HG02798 (cell line): ENCODE results near the gene ATP6V1E1.

Experiments
- ATAC-seq: cut with Tn5 transposase; IDR thresholded peaks from one replicate; pipeline ENCODE4 v1.9.1; 2021; ENCODE audit warnings: mild to moderate bottlenecking; ENCODE audit not compliant: unreplicated experiment, poor library complexity

The ATP6V1E1 gene

GRCh38 chr22:17549655-17550054 is 78.9 kb downstream of the ATP6V1E1 start:
- no peak for ATAC-seq

GRCh38 chr22:17549183-17549582 is 79.4 kb downstream of the ATP6V1E1 start:
- no peak for ATAC-seq

- no peak for ATAC-seq
Measured at GRCh38 chr22:17548756-17549035, 79.9 kb downstream of the ATP6V1E1 start.

- ATAC-seq, result no peak
Measured at GRCh38 chr22:17548010-17548755, 80.4 kb downstream of the ATP6V1E1 start.

GRCh38 chr22:17542452-17542851 is 86.1 kb downstream of the ATP6V1E1 start:
- no peak for ATAC-seq
